ENCODE measurements around the gene TENM4. TPM values are rescaled to one million over a fixed set of nuclear protein-coding genes. Genes with fewer than 3 reads are reported as not detected.

Gene TENM4
- total RNA-seq, 4 donors from 2014 or later: 31.4 to 44.5 (median 38.0) TPM

DNA sequence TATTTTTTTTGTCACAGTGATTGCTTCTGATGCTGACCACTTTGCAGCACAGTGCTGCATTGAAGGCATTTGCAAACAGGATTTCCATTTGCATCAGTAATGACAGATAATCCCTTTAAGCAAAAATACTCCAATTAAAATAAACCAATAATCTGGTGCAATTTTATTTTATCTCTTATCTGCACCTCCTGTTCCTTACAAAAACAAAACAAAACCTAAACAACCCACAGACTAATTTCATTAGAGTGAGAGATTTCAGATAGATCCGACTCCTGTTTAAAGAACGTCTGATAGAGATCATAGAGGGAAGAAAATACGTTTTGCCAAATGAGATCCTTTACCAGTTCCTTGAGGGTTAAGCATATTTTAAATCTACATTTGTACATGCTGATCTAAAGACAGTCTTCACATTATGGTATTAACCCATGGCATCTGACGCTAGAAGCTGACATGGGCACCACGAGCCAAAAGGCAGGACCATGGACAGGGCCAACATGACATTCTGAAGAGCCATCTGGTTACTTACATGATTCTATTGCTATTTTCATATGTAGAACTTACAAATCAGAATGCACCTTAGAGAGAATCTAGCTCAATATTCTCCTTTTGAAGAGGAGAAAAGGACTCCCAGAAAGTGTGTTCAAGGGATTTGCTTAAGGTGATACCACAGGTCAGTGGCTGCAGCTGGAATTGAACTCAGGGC is 580.0 kb downstream of the TENM4 start:
- Histone ChIP-seq H3K36me3 (no peaks in the 10 kb centered on the region), H3K9me3 (no peaks in the 10 kb centered on the region), H3K27me3 (no peaks in the 10 kb centered on the region), H3K4me1 (no peaks in the 10 kb centered on the region), H3K4me3 (no peak overlapping the region), H3K27ac (no peak overlapping the region)
- WGBS: 83% methylated on average over 5 of the region's 5 CpGs
- TF ChIP-seq EP300 (IDR thresholded peaks at IDR 0.05) (no peak), POLR2AphosphoS5 (IDR thresholded peaks at IDR 0.05) (no peak), POLR2A (IDR thresholded peaks at IDR 0.05) (no peak)
- TF ChIP-seq, protein P1, sequence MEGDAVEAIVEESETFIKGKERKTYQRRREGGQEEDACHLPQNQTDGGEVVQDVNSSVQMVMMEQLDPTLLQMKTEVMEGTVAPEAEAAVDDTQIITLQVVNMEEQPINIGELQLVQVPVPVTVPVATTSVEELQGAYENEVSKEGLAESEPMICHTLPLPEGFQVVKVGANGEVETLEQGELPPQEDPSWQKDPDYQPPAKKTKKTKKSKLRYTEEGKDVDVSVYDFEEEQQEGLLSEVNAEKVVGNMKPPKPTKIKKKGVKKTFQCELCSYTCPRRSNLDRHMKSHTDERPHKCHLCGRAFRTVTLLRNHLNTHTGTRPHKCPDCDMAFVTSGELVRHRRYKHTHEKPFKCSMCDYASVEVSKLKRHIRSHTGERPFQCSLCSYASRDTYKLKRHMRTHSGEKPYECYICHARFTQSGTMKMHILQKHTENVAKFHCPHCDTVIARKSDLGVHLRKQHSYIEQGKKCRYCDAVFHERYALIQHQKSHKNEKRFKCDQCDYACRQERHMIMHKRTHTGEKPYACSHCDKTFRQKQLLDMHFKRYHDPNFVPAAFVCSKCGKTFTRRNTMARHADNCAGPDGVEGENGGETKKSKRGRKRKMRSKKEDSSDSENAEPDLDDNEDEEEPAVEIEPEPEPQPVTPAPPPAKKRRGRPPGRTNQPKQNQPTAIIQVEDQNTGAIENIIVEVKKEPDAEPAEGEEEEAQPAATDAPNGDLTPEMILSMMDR (IDR thresholded peaks at IDR 0.05): no peak
- DNase-seq (ENCODE audit: low spot score in 2 of 2): no peak

DNA sequence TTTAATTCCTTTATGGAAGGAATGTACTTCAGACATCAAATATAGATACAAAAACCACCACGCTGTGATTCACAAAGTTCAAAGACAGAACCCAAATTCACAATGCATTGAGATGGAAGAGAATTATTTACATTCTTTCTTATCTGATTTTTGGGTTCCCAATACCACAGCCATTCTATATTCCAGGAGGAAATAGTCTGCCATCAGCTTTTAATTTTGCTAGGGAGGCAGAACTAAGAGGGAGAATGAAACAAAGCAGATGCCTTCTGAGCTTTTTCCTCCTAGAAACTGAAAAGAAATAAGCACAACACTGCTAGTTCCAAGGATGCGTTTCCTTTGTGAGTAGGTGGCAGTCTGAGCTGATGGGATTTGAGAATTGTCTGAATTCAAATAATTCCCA is 583.1 kb downstream of the TENM4 start:
- Histone ChIP-seq H3K9me3 (no peaks in the 10 kb centered on the region), H3K36me3 (no peaks in the 10 kb centered on the region), H3K4me1 (no peaks in the 10 kb centered on the region), H3K4me3 (no peak overlapping the region), H3K27me3 (no peaks in the 10 kb centered on the region), H3K27ac (no peak overlapping the region)
- WGBS: 68% methylated on average over 2 of the region's 2 CpGs
- no peak for DNase-seq (ENCODE audit: low spot score in 2 of 2)
- TF ChIP-seq, protein P1 (IDR thresholded peaks at IDR 0.05): no peak
- TF ChIP-seq POLR2AphosphoS5 (IDR thresholded peaks at IDR 0.05) (no peak), EP300 (IDR thresholded peaks at IDR 0.05) (no peak), POLR2A (IDR thresholded peaks at IDR 0.05) (no peak)

DNA sequence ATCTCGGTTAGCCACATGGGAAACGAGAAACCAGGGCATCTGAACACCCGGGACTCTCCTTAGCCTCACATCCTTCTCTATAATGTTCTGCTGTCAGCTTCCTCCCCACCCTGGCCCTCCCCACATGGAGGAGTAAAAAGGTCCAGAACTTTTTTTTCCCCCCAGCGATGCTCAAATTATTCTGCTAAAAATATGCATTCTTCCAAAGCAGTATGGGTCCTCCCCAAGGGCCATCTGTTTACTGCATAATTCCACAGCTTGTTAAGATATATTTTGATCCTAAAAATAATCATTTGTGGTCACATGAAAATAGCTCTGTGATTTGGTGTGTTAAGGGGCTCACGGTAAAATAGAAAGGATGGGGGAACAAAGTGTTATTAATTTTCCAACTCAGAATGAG is 584.6 kb downstream of the TENM4 start:
- WGBS: 79% methylated on average over 5 of the region's 5 CpGs
- H3K27ac ChIP-seq: no peak overlapping the region
- no peak for DNase-seq (ENCODE audit: low spot score in 2 of 2)
- H3K27me3 ChIP-seq: no peaks in the 10 kb centered on the region
- no peaks in the 10 kb centered on the region for H3K9me3 ChIP-seq
- TF ChIP-seq, protein P1 (IDR thresholded peaks at IDR 0.05): no peak
- TF ChIP-seq POLR2A (IDR thresholded peaks at IDR 0.05) (no peak), POLR2AphosphoS5 (IDR thresholded peaks at IDR 0.05) (no peak), EP300 (IDR thresholded peaks at IDR 0.05) (no peak)
- no peaks in the 10 kb centered on the region for H3K36me3 ChIP-seq
- peaks cover 14% of the 10 kb centered on the region for H3K4me1 ChIP-seq
- no peak overlapping the region for H3K4me3 ChIP-seq

DNA sequence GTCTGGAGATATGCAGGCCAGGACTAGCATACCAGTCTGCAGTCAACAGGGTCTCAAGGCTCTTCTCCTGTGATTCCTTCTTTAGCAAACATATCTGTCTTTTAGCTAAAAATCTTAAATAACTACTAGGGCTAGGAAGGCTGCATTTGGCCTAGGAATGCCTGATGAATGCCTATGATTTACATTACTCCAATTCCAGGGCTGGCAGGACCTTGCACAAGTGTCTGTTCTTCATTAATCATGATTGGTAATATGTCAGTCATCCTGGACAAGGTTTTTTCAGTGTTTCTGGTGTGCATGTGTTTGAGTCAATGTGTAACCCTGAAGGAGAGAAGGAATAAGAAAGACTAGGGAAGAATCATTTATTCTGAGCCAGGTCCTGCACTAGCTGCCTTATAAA is 585.7 kb downstream of the TENM4 start:
- no peak overlapping the region for H3K4me3 ChIP-seq
- no peaks in the 10 kb centered on the region for H3K27me3 ChIP-seq
- TF ChIP-seq POLR2AphosphoS5 (IDR thresholded peaks at IDR 0.05) (no peak), EP300 (IDR thresholded peaks at IDR 0.05) (no peak), POLR2A (IDR thresholded peaks at IDR 0.05) (no peak)
- TF ChIP-seq, protein P1 (IDR thresholded peaks at IDR 0.05): no peak
- peaks cover 17% of the 10 kb centered on the region for H3K4me1 ChIP-seq
- H3K27ac ChIP-seq: no peak overlapping the region
- no peaks in the 10 kb centered on the region for H3K9me3 ChIP-seq
- no peak for DNase-seq (ENCODE audit: low spot score in 2 of 2)
- H3K36me3 ChIP-seq: no peaks in the 10 kb centered on the region

DNA sequence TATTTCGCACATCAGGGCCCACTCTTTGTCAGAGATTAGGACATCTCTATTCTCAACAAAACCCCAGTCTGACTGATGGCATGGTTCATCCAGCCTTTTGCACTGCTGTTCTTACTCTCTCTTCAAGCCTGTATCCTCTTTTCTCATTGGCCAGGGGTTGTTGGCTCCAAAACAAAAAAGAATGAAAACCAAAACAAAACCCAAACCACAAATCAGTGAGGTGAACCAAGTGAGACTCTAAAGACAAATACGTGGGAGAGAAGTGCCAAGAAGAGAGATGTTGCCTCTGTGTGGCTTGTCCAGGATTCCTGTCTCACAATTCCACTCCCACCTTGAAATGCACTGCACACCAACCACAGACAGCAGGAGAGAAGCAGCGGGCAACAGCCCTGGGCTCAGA is 587.3 kb downstream of the TENM4 start:
- Histone ChIP-seq H3K4me3 (no peak overlapping the region), H3K27ac (no peak overlapping the region), H3K27me3 (no peaks in the 10 kb centered on the region), H3K4me1 (peaks cover 17% of the 10 kb centered on the region), H3K9me3 (no peaks in the 10 kb centered on the region), H3K36me3 (no peaks in the 10 kb centered on the region)
- TF ChIP-seq POLR2AphosphoS5 (IDR thresholded peaks at IDR 0.05): no peak
- TF ChIP-seq EP300 (IDR thresholded peaks at IDR 0.05): no peak
- no peak for TF ChIP-seq POLR2A (IDR thresholded peaks at IDR 0.05)
- TF ChIP-seq, protein P1 (IDR thresholded peaks at IDR 0.05): no peak
- no peak for DNase-seq (ENCODE audit: low spot score in 2 of 2)
- 78% methylated on average over 3 of the region's 3 CpGs for WGBS
